GM18873 (cell line): ENCODE results near the gene SYNPO2L.

Source experiments
- ATAC-seq: cut with Tn5 transposase; IDR thresholded peaks from one replicate; pipeline ENCODE4 v1.9.1; 2021; ENCODE audit warnings: mild to moderate bottlenecking, moderate library complexity, moderate number of reproducible peaks; ENCODE audit not compliant: unreplicated experiment, low FRiP score

SYNPO2L gene

DNA sequence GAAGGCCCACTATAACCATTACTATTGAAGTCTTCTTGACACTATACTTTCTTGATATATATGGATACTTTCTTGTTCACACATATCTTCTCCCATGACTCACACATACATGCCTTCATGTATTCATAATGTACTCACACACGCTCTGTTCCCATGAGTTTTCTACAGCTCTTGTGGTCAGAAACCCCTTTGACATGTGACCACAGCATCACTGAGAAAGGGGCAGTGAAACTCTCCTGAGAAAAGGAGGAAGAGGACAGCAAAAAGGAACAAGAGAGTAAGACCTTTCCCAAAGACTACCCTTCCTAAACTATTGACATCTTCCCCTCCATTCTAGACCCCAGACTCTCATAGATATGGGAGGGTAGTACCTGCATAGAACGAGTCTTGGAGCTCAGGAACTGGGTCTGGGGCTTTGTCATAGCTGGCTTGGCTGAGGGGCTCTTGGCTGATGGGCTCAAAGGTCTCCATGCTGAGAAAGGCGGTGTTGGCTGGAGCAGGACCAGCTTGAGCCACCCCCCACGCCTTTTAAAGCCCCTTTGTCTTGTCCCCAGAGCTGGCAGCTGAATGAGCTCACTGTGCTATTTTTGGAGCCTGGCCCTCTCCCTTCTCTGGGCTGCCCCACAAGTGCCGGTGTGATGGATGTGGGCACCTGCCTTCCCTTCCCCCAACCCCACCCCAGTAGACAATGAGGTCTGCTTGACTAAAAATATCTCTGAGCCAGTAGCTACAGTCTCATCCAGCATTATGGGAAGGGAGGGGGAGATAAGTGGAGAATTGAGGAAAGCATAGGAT is 5.1 kb downstream of the SYNPO2L start:
- ATAC-seq, result no peak

DNA sequence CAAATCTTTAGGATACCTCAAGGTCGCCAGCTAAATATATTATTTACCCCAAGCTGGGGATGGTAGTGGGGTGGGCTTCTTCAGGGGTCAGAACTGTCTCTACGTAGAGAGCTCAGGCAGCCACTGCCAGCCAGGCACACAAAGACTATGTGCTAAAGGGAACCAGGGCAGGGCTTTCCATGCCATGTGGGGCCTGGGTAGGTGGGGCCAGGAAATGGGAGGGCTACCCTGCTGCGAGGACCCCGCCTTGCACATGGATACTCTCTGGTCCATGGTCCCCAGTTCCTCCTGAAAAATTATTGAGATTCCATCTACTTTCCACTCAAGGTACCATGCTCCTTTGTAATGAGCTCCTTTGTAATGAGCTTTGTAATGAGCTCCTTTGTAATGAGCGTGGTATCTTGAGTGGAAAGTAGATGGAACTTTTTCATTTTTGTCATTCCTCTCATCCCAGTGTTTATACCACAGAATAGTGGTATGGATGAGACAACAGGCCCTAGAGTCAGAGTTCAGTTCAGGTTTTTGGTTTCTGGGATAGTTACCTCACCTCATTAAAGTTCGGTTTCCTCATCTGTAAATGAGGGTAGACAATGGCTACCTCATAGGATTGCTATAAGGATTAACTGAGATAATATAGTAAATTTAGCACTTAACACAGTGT is 5.8 kb downstream of the SYNPO2L start:
- no peak for ATAC-seq

DNA sequence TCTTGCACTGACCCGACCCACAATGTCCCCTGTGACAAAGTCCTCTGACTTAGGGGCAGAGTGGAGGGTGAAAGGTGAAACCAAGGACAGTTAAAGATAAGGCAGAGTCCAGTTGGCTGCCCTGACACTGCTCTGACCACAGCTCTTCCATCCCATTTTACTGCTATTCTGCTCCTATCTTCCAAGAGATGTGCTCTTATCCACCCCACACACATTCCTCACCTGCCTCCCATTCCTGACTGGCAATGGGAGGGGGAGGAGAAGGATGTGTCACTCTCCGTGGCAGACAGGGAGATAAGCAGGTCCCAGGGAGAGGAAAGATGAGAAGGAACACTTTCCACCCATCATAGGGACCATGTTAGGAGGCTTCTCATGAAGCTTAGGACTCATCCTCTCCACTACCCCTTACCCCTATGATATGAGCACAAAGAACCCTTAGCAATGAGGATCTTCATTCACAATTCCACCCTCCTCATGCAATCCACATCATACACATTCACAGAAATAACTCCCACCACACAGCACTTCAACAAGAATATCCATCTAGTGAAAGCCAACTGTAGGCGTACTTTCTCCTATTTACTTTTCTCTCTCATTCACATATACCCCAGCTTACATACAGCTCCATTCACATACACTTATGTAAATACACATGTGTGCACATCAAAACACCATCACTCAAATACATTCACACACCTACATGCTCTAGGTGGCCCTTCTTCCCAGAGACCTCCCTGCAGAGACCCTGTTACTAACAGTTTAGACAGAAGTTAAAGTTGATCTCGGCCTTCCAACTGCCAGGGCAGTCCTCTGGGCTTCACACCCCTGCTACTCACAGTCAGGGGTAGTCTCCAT is 6.6 kb downstream of the SYNPO2L start:
- no peak for ATAC-seq

- no peak for ATAC-seq
These were observed 7.8 kb downstream of the SYNPO2L start for GRCh38 chr10:73647875-73648651.

GRCh38 chr10:73647211-73647874 is 8.5 kb downstream of the SYNPO2L start:
- no peak for ATAC-seq

DNA sequence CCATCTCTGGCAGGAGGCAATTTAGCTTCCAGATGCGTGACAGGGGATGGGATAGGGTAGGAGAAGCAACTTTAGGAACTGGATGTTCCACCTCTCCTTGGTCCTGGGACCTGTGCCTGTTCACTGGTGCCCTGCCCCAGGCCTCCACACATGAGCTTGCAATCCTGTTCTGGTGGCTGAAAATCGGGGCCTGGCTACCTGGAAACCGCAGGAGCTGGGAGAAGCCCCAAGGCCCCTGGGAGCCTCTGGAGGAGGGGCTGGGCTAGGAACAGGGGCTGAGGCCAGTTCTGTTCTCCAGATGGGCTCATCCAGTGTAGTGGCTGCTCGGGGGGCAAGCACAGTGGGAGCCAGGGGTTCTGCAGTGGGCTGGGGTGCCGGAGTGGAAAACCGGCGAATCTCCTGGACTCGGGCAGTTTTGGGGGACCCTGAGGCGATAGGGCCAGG is 9.2 kb downstream of the SYNPO2L start:
- ATAC-seq, result no peak

GRCh38 chr10:73645251-73645650 is 10.6 kb downstream of the SYNPO2L start:
- ATAC-seq, result no peak

DNA sequence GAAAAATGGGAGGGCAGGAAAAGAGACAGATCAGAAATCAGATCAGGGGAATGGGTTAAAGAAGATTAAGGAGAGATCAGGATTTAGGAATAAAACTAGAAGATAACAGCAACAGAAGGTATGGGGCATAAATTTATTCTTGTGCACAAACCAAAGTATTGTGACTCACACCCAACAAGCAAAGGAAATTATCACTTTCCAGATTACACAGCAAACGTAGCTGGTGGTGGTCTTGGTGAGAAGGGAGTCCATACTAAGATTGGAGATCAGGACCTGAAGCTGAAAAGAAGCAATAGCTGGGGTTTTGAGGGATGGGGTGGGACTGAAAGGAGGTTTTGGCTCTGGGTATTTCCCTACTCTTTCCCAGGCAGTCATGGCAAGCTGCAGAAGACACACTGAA is 11.1 kb downstream of the SYNPO2L start:
- ATAC-seq, result no peak

- ATAC-seq, result peak; percentile 59
These were observed 11.7 kb downstream of the SYNPO2L start for GRCh38 chr10:73644015-73644743.

DNA sequence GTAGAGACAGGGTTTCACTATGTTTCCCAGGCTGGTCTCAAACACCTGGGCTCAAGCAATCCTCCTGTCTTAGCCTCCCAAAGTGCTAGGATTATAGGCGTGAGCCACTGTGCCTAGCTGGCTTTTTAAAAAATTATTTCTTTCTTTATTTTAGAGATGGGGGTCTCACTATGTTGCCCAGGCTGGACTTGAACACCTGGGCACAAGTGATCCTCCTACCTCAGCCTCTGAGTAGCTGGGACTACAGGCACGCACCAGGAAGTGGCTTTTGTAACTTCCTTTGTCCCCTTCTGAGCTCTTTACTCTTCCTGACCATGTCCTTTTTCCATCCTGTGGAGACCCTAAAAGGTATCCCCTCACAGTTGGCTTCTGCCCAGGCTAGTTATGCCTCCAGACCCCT is 12.5 kb downstream of the SYNPO2L start:
- ATAC-seq, result no peak

DNA sequence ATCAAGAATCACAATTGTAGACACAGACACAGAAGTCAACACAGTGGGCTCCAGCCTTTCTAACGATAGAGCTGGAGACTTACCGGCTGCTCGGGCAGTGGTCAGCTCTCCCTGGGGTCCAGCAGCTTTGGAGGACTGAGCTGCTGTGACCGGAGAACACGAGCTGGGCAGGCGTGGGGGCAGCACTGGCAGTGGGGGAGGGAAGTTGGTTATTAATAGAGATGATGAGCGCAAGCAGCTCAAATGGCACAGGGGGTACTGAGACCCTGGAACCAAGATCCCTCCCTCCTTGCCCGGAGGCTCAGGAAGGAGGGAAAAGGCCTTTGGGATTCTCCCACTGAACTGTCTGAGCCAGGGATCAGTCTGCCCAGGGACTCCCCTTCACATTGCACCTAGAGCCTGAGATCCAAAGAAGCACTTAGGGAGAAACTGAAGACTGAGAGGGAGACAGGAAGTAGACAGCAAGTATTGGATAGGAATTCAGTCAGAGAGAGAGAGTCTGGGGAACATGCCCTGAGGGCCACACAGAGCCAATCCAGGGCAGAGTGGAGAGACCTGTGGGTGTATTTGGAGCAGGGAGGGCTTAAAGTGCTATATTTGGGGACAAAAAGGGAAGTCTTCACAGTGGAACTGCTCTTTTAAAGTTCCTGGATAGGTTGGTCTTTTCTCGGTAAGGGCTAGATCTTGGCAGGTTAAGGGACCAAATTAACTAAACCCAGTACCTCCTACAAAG is 14.3 kb downstream of the SYNPO2L start, which contains the start of gene MYOZ1:
Gene MYOZ1 (minus strand): TSS at position 147 of the 733 bp plus-strand sequence. CDS start 1,457 bp downstream, outside the sequence.
- ATAC-seq, result no peak

DNA sequence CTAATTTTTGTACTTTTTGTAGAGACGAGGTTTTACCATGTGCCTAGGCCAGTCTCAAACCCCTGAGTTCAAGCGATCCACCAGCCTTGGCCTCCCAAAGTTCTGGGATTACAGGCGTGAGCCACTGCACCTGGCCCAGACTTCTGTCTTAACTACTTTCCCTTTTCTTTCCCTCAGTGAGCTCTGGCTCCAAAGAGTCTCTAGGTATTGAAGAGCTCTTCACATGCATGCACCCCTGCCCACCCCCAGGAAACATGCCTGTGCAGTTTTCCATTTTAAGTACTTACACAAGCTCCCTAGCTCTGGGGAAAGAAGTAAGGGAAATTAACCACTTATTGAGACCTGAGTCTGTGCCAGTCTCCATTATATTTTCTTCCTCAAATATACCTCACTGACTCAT is 16.5 kb downstream of the SYNPO2L start:
- no peak for ATAC-seq

GRCh38 chr10:73635781-73636180 is 20.0 kb downstream of the SYNPO2L start:
- ATAC-seq, result no peak

- ATAC-seq, result no peak
These were observed 21.4 kb downstream of the SYNPO2L start for GRCh38 chr10:73634421-73634820.

DNA sequence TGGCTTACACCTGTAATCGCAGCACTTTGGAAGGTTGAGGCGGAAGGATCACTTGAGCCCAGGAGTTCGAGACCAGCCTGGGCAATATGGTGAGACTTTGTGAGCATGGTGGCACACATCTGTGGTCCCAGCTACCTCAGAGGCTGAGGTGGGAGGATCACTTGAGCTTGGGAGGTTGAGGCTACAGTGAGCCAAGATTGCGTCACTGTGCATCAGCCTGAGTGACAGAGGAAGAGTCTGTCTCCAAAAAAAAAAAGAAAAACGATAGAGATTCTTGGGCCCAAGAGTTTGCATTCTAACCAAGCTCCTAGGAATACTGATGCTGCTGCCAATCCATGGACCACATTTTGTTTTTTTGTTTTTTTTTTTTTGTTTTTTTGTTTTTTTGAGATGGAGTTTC is 26.7 kb downstream of the SYNPO2L start:
- ATAC-seq, result no peak

GRCh38 chr10:73628405-73628804 is 27.4 kb downstream of the SYNPO2L start:
- no peak for ATAC-seq

DNA sequence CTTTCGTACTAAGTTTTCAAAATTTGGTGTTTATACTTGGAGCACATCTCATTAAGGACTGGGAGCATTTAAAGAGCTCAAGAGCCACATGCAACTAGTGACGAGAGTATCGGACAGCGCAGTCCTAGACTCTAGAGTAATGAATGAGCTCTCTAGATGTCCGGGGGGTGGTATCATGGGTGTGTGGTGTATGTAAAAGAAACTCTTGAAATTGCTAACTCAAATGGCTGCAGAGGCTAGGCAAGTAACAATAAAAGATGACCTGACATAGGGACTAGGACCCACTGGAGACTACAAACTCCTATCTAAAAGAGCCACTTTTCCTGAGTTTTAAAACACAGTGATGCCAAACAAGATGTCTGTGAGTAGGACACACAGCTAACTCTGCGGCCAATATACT is 28.5 kb downstream of the SYNPO2L start:
- ATAC-seq, result no peak
